ENCODE measurements around the gene MRPL17.

The MRPL17 gene

DNA sequence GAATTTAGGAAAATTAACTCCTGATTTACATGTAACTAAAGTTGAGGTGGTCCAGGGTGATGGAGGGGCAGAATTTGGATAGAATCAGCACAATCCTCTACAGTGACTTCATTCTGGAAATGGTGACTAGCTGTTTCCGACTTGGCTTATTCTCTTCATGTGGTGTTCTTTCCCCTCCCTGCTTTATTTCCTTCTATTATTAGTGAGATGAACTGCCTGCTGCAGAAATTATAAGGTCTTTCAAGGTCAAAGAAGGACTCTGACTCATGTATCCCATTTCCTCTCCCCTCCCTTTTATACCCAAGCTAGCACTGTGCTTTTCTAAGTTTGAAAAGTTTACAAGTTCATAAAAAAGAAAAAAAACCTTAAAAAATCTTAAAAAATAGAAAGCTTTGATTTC, 12.2 kb upstream of the MRPL17 start:
- H3K27me3 ChIP-seq (ENCODE audit: insufficient read depth, low read length): no peaks in the 10 kb centered on the region
- no peak overlapping the region for H2AFZ ChIP-seq (ENCODE audit: low read length)
- no peak overlapping the region for H3K9ac ChIP-seq (ENCODE audit: low read length)
- H3K4me3 ChIP-seq (ENCODE audit: low read depth, low read length, poor library complexity, severe bottlenecking): no peak overlapping the region
- H3K79me2 ChIP-seq (ENCODE audit: insufficient read depth, low read length): no peaks in the 10 kb centered on the region
- no peaks in the 10 kb centered on the region for H3K9me3 ChIP-seq (ENCODE audit: low read length)
- no peaks in the 10 kb centered on the region for H3K4me1 ChIP-seq (ENCODE audit: insufficient read depth, low read length, severe bottlenecking)
- no peaks in the 10 kb centered on the region for H3F3A ChIP-seq (ENCODE audit: insufficient read depth, low read length)
- no peak for TF ChIP-seq EZH2 (IDR thresholded peaks at IDR 0.05; ENCODE audit: borderline replicate concordance, low read length)
- TF ChIP-seq, protein P1, sequence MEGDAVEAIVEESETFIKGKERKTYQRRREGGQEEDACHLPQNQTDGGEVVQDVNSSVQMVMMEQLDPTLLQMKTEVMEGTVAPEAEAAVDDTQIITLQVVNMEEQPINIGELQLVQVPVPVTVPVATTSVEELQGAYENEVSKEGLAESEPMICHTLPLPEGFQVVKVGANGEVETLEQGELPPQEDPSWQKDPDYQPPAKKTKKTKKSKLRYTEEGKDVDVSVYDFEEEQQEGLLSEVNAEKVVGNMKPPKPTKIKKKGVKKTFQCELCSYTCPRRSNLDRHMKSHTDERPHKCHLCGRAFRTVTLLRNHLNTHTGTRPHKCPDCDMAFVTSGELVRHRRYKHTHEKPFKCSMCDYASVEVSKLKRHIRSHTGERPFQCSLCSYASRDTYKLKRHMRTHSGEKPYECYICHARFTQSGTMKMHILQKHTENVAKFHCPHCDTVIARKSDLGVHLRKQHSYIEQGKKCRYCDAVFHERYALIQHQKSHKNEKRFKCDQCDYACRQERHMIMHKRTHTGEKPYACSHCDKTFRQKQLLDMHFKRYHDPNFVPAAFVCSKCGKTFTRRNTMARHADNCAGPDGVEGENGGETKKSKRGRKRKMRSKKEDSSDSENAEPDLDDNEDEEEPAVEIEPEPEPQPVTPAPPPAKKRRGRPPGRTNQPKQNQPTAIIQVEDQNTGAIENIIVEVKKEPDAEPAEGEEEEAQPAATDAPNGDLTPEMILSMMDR (IDR thresholded peaks at IDR 0.05; ENCODE audit: low read length): no peak
- H3K36me3 ChIP-seq (ENCODE audit: insufficient read depth, low read length): no peaks in the 10 kb centered on the region
- H4K20me1 ChIP-seq (ENCODE audit: insufficient read depth, low read length): no peaks in the 10 kb centered on the region
- H3K4me2 ChIP-seq (ENCODE audit: low read length): no peak overlapping the region
- no peak overlapping the region for H3K27ac ChIP-seq (ENCODE audit: low read depth, low read length, poor library complexity, severe bottlenecking)
- H3K9me2 ChIP-seq (ENCODE audit: low read depth, low read length): no peaks in the 10 kb centered on the region

DNA sequence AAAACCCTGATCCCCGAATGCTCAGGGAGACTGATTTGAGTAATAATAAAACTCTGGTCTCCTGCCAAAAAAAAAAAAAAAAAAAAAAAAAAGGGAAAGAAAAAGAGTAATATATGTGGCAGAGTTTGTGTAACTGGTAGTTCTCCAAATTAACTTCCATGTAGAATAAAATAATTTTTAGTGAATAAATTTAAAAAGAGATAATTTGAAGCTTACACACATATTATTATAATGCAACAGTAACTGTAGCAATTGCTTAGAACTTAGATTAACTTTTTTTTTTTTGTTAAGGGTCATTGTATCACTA, 11.0 kb upstream of the MRPL17 start:
- no peaks in the 10 kb centered on the region for H3K27me3 ChIP-seq (ENCODE audit: insufficient read depth, low read length)
- H3K36me3 ChIP-seq (ENCODE audit: insufficient read depth, low read length): no peaks in the 10 kb centered on the region
- H3K79me2 ChIP-seq (ENCODE audit: insufficient read depth, low read length): no peaks in the 10 kb centered on the region
- H3K4me2 ChIP-seq (ENCODE audit: low read length): no peak overlapping the region
- no peak overlapping the region for H2AFZ ChIP-seq (ENCODE audit: low read length)
- H3K27ac ChIP-seq (ENCODE audit: low read depth, low read length, poor library complexity, severe bottlenecking): no peak overlapping the region
- no peak overlapping the region for H3K4me3 ChIP-seq (ENCODE audit: low read depth, low read length, poor library complexity, severe bottlenecking)
- H4K20me1 ChIP-seq (ENCODE audit: insufficient read depth, low read length): no peaks in the 10 kb centered on the region
- no peaks in the 10 kb centered on the region for H3K9me2 ChIP-seq (ENCODE audit: low read depth, low read length)
- no peak overlapping the region for H3K9ac ChIP-seq (ENCODE audit: low read length)
- no peaks in the 10 kb centered on the region for H3K4me1 ChIP-seq (ENCODE audit: insufficient read depth, low read length, severe bottlenecking)
- no peaks in the 10 kb centered on the region; the same call in 1 of the 2 replicates for H3K9me3 ChIP-seq (ENCODE audit: low read length)
- TF ChIP-seq EZH2 (IDR thresholded peaks at IDR 0.05; ENCODE audit: borderline replicate concordance, low read length): no peak
- TF ChIP-seq, protein P1 (IDR thresholded peaks at IDR 0.05; ENCODE audit: low read length): no peak
- H3F3A ChIP-seq (ENCODE audit: insufficient read depth, low read length): no peaks in the 10 kb centered on the region

DNA sequence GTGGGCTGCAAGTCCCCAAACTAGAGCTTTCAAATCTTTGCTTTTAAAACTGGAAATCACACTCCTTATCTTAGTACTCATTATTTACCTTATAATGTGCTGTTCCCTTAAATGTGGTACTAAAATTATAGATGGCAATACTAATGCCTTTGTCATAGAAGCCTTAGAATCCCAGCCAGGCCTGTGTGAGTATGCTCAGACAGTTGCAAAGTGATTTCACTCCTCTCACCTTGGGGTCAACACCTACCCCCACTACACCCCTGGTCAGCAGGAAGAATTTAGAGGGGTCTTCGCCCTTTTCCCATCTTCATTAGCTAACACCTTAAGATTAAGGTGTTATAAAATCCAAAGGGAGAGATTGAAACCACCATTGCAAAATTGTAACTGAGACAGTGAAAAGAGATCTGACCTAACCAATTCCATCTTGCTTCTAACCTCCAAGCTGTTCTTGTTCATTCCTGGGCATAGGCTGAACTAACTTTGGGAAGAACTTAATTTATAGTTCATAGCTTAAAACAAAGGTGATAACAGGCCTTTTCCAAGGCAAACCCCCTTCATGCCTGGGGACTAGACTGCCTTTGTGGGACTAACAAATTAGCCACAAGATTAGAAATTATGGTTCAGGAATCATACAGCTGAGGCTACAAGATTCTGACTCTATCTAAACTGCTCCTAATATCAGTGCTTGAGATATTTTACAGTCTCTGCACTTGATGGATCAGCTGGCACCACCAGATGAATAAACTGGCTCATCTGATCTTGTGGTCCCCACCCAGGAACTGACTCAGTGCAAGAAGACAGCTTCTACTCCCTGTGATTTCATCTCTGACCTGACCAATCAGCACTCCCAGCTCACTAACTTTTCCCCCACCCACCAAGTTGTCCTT, 10.4 kb upstream of the MRPL17 start:
- no peaks in the 10 kb centered on the region for H4K20me1 ChIP-seq (ENCODE audit: insufficient read depth, low read length)
- H3K79me2 ChIP-seq (ENCODE audit: insufficient read depth, low read length): no peaks in the 10 kb centered on the region
- H3K9ac ChIP-seq (ENCODE audit: low read length): no peak overlapping the region
- H3K27ac ChIP-seq (ENCODE audit: low read depth, low read length, poor library complexity, severe bottlenecking): no peak overlapping the region
- TF ChIP-seq, protein P1 (IDR thresholded peaks at IDR 0.05; ENCODE audit: low read length): no peak
- no peak for TF ChIP-seq EZH2 (IDR thresholded peaks at IDR 0.05; ENCODE audit: borderline replicate concordance, low read length)
- no peaks in the 10 kb centered on the region; the same call in 1 of the 2 replicates for H3K9me3 ChIP-seq (ENCODE audit: low read length)
- H2AFZ ChIP-seq (ENCODE audit: low read length): no peak overlapping the region
- H3K4me3 ChIP-seq (ENCODE audit: low read depth, low read length, poor library complexity, severe bottlenecking): no peak overlapping the region
- H3F3A ChIP-seq (ENCODE audit: insufficient read depth, low read length): no peaks in the 10 kb centered on the region
- H3K9me2 ChIP-seq (ENCODE audit: low read depth, low read length): no peaks in the 10 kb centered on the region
- H3K4me1 ChIP-seq (ENCODE audit: insufficient read depth, low read length, severe bottlenecking): no peaks in the 10 kb centered on the region
- no peaks in the 10 kb centered on the region for H3K36me3 ChIP-seq (ENCODE audit: insufficient read depth, low read length)
- no peaks in the 10 kb centered on the region for H3K27me3 ChIP-seq (ENCODE audit: insufficient read depth, low read length)
- no peak overlapping the region for H3K4me2 ChIP-seq (ENCODE audit: low read length)
